ENCODE data around the gene EFHC1.
"Not testable (repeated sequence)": the region's sequence is repeated elsewhere in the genome, so short reads cannot be mapped to it uniquely, and the experiment has no call there.

EFHC1 gene

DNA sequence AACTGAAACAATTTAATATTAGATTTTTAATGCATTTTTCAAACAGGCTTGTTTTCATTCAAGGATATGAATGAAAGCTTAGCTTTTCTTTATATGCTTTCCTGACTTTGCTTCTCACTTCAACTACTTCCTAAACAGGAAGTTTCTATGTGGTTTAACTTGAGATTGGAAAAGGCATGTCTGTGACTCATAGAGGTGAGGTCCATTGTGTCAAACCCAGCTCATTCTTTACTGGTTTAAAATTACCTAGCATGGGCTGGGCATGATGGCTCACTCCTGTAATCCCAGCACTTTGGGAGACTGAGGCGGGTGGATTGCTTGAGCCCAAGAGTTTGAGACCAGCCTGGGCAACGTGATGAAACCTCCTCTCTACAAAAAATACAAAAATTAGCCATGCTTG, 34.4 kb downstream of the EFHC1 start:
- DNase-seq = no peak

DNA sequence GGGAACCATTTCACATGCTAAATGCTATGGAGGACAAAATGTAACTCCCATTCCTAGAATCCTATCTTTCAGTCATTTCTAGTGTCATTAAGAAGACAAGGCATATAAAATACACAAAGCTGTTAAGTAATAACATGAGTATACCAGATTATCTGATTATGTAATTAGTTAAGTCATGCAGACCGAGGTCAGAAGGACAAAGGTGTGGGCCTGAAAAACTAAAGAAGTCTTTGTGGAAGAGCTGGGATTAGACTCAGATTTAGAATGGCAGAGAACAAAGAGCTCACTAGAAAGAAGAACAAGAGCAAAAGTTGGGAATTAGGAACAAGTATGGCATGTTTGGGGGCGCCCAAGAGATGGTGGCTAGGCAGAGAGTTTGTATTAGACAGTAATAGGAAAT, 37.0 kb downstream of the EFHC1 start:
- DNase-seq = no peak

DNA sequence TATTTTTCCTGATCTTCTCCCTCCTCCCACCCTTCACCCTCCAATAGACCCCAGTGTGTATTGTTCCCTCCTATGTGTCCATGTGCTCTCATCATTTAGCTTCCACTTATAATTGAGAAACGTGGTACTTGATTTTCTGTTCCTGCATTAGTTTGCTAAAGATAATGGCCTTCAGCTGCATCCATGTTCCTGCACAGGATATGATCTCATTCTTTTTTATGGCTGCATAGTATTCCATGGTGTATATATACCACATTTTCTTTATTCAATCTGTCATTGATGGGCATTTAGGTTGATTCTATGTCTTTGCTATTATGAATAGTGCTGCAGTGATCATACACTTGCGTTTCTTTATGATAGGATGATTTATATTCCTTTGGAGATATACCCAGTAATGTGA, 41.1 kb downstream of the EFHC1 start:
- DNase-seq = not testable (repeated sequence)

DNA sequence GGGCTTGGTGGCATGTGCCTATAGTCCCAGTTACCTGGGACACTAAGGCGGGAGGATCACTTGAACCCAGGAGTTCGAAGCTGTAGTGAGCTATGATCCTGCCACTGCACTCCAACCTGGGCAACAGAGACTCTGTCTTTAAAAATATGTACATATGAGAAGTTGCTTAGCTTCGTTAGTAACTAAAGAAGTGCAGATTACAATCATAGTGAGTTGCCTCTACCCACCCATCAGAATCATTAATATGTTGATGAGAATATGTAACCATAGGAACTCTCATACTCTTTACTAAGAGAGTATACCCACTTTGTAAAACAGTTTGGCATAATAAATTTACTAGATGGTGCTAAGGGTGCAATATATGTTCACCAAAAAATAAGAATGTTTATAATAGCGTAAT, 54.0 kb downstream of the EFHC1 start:
- DNase-seq = no peak

DNA sequence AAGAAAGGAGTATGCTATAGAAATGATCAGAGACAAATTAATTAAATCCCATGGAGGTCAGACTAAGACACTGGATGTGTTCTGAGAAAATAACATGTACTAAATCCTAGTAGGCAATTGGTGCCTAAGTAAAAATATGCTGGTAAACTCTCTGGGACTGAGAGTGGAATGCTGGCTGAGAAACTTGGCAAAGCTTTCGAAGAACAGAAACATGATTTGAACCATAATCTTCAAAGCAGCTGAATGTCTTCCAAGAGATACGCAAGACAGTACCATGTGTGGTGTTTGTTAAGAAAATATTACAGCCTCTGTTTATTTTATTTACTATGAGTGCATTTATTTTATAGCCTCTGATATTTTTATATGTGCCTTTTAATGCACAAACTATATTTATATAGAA, 55.2 kb downstream of the EFHC1 start:
- no peak for DNase-seq

DNA sequence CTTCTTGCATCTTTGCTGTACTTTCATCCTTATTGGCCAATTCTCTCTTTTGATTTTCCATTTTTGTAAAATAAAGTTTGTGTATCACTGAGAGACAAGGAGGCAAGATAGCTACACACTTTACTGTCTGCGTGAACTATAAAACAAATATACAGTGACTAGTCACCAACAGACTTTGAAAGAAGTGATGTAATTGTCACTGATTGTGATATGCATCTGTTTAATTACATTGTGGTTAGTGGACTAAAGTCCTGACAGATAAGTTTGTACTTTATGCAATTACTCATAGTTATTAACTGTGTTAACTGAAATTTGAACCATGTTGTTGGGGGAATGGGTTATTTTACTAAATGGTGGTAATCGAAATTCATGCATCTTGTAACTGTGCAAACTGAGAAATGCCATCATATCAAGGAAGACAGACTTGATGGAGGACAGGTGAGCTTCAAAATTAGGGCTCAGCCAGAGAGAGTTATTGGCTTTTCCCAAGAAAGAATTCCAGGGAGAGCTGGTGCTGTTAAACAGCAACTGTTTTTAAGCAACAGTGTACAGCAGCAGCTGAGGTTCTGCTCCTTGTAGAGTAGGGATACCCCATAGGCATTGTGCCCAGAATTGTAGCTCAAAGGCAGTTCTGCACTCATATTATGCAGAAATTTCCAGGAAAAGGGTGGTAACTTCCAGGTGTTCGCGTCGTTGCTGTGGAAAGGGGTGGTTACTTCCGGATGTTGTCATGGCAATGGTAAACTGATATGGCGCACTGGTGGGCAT, 62.9 kb downstream of the EFHC1 start:
- no peak for DNase-seq

DNA sequence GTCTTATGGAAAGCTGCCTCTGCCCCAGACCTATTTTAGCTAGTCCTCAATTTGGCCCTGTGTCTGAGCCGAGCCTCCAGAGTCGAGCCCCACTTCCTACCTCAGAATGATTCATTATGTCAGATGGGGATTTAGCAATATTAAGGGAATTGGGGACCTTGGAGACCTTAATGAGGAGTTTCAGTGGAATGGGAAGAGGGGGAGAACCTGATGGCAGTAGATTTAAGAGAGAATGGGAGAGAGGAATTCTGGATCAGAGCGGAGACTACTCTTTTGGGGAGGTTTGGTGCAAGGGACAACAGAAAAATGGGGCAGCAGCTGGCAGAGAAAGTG, 63.5 kb downstream of the EFHC1 start:
- DNase-seq = no peak

DNA sequence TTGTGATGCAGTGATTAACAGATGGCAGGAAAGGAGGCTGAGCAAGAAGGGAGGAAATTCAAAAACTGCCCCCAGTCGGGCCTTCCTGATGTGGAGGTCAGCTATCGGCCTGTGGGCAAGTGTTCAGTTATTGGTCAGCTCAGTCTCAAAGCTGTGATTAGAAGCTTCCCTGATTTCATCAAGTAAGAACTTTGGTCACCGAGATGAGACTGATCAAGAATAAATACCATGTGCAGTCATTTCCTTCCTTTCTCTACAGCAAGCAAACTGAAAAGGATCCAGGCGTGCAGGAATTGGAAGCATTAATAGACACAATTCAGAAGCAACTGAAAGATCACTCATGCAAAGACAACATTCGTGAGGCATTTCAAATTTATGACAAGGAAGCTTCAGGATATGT, 69.7 kb downstream of the EFHC1 start:
- DNase-seq = no peak

DNA sequence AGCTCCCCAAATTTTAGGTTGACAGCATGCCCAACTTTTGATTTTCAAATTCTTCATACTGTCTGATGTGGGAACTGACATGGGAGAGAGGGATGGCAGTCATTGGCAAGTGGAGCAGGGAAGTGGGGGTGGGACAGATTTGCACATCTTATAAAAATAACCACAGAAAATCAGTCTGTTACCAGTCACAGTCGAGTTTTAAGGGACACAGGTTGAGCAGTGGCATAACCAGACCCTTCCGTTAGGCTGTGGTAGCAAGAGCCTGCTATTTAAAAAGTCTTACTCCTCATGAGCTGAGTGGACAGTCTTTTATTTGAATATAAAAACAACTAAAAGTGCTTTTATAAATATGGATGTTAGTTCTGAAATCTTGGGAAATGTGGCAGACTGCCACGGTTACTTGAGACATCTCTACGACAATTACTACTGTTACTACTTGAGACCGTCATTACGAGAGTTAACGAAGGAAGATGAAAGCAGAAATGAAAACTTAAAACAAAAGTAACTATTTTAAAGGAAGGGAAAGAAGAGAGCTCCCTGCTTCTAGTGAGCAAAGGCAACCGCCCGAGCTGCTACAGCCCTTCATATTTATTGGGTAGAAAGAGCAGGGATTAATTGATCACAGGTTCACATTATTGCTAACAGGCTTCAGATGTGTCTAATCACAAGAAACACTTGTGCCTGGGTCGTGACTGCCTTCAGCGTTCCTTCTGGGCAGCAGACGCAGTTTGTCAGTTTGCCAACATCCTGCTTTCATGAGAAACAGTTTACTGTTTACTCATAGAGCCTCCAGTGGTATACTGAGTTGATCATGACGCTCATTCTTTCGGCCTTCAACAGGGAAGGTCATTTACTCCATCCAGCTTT, 71.3 kb downstream of the EFHC1 start:
- DNase-seq = no peak

DNA sequence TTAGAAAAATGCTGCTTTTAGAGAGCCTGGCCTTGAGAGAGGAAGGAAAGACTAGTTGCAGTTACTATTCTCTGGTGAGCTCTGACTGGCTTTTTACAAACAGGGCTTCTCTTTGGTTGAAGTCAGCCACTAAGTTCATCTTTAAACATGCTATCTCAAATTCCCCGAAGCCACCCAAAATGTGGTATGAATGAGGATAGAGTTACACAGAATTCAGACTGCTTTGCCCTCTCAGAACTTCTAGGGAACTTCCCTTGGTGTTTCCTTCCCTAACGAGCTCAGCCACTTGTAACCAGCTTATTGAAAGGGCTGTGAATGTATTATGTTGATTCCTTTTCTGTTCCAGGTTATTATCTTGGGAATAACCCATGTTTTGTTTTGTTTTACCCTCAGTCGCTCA, 73.5 kb downstream of the EFHC1 start:
- DNase-seq = no peak

DNA sequence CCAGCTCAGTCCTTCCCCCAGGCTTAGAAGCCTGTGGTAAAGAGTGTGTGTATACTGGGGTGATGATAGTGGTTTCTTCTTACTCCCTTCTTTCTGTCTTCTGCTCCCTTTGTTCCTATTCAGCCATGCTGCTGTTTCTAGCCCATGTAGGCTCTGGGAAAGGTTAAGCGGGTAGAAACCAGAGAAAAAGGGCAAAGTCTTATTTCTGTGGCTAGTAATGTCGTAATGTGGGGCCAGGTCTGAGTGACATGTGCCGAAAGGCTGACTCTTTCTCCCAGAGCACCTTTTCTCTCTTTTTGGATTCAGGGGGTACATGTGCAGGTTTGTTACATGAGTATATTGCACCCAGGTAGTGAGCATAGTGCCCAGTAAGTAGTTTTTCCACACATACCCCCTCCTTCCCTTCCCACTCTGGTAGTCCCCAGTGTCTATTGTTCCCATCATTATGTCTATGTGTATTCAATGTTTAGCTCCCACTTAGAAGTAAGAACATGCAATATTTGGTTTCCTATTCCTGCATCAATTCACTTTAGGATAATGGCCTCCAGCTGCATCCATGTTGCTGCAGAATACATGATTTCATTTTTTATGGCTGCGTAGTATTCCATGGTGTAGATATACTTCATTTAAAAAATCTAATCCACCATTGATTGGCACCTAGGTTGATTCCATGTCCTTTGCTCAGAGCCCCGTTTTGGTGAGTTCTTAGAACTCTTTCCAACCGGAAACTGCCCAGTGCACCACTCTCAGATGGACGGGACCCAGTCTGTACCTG, 74.3 kb downstream of the EFHC1 start:
- DNase-seq = no peak

DNA sequence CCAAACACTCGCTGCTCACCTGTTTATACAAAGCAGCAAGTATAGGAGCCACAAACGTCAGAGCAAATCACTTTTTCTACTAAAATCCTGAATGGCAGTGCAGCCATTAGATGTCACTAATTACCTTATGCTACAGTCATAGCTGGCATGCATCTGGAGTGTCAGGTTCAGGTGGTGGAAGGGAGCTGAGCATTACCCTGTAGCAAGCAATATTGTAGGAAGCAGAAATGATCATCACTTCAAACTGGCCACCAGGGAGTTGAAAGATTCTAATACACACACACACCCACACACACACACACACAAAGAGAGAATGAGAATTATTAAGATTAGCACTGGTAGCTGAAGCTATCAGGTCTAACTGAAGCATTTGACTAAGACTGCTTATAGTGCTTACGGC, 75.8 kb downstream of the EFHC1 start:
- no peak for DNase-seq

DNA sequence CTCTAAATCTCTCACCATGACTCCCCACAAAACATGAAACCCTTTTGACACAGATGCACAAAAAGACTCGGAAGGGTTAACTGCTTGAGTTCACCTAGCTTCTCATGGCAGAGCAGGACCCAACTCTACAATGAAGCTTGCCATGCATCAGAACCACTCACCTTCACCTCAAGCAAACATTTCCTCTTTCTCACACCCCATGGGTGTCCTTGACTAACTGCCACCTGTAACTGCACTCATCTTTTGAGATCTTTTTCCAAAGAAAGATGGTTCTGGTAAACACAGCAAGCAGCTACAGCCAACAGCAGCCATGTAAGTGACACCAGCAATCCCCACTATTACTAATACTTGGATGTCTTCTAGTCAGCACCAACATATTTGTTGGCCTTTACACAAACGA, 76.5 kb downstream of the EFHC1 start:
- DNase-seq = no peak

DNA sequence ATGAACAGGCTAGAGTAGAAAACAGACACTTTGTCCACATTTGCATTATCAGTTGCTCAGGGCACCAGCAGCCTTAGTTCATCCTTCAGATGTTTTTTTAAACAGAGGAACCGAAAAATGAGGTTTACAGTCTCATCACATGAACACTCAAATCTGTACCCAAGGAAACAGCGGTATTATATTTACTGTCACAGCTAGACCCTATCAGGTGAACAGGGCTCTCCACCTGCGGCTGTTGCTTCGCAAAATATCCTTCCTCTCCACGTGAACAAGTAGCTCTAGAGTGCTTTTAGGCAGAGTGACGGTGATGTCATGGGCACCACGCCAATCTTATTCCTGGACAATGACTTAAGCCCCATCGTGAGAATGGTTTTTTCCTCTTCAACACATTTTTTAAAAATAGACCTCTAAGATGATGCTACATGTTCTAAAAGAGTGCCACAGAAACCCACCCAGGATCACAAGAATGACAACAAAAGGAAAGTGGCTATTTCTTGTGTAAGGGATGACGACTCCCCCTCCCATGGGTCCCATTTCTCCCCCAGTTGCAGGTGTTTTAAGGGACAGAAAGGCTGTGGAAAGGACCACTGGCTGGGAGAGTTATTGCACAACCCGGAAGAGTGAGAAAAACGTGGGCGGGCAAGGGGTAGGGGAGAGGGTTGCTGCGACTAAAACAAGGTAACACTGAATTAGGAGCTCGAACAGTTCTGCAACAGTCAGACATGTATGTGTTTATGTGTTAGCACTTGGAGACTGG, 77.7 kb downstream of the EFHC1 start:
- DNase-seq = no peak

DNA sequence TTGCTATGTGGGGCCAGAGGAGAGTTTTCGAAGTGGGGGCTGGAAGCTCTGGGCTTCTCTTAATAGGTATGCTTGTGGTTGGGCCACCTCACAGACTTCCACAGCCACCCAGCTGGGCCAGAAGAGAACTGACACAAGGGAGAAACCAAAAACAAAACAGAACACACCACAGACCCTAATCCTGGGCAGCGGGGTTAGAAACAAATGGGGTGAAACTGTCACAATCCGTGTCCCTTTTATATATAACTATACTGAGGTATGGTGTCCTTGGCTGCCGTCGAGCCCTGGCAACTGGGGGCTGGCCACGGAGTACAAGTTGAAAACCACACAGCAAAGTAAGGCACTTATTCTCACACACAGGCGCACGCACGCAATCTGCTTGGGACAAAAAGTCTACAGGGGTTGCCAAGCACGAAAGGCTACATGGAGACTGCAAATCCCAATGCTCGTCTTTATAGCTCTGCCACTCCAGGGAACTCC, 78.4 kb downstream of the EFHC1 start:
- DNase-seq = no peak

DNA sequence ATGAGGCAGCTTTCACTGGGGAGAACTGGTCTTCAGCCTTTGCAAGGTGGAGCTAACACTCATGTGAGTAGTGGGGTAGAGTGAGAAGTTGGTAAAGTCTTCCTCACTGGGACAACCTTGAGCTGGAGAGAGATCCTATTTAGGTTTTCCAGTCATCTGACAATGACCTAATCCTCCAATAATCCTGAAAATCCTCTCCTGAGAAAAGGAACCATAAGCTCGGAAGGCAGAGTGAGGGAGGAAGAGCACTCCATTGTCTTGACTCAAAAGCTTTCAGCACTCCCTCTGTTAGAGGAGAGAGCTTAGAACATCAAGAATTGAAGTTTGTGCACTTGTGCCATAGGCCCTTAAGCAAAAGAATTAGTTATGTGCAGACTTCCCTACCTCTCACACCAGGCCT, 78.9 kb downstream of the EFHC1 start:
- DNase-seq = no peak

DNA sequence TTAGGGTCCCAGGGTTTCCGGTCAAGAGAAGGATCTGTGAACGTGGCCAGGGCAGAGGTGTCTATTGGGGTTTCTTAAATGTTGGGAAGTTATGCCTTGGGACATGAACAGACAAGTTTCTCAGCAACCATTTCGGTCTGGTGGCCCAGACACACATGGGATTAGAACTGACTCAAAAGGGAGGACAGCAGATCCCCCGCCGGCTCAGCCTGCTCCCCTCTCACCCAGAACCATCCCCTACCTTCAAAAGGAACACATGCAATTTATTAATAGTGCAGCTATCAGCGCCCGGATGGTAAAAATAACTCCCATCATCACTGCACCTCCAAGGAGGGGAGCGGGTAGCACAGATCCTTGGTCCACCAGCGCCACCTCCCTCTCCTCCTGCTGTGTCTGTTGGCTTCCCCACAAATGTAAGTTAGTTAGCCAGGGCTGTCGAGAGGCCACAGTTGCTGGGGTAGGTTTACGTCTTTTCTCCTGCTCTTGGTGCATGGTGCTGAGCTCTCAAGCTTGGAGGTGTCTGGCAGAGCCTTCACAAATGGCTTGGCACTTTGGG, 79.6 kb downstream of the EFHC1 start:
- DNase-seq = no peak

DNA sequence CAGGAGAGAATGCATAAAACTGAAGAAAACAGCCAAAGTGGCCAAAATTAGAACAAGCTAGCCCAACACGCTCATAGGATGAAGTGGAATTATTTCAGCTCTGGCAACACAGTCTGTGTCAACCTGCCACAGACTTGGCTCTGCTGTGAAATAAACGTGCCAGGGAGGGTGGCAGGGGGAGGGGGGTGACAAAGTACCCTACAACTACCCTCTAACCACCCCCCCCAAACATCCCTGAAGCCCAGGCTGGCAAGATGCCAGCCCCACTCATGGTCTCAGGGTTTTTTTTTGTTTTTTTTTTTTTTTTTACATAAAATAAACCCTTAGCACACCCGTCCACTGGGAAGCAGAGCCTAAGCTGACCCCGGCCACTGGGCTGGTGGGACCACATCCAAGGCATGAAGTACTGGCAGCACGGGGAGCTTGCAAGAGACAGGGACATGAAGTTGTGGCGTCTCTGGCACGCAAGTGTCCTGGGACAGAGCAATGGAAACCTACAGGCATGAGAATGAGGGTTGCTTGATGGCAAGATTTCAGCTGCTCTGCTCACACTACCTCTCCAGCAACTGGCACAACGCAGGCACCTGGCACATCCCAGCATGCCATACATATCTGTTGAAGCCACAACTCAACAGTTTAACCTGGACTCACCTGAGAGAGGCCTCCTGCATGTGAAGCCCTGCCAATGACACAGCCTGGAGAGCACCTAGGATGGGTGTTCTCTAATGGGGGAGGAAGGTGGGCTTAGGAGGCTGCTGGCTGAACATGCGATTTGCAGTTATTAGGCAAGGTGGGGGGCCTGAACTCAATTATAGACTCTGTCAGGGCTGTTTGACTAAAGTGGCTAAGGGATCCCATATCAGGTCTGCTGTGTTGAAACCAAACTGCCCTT, 80.3 kb downstream of the EFHC1 start:
- DNase-seq = no peak

DNA sequence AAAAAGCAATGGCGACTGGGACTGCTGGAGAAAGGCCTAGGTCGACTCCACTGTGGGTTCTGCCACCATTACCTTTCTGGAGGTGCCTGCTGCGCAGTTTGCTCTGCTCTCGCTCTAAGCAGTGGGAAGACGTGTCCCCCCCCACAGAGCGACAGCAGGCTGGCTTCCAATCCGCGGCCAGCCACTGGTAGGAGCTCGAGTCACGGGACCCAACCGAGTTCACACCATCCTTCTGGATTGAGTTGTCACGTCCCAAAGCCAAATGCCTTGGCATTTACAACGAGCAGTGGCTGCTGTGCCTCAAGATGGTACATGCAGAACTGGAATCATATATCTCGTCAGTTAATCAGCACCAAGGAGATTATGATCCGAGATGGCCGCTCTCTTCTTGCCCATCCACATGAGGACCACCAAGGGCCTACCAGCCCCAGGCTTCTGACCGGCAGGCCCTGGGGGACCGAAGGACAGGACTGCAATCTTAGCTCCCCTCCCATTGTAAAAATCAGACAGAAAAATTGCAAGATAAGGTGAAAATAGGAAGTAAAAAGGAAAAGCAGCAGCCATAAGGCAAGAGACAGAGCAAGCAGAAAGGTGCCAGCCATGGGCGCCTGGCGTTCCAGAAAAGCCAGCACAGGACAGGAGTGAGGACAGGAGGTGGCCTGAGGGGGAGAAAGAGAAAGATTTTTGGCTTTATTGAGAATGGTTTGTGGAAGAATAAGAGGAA, 82.3 kb downstream of the EFHC1 start:
- DNase-seq = no peak

DNA sequence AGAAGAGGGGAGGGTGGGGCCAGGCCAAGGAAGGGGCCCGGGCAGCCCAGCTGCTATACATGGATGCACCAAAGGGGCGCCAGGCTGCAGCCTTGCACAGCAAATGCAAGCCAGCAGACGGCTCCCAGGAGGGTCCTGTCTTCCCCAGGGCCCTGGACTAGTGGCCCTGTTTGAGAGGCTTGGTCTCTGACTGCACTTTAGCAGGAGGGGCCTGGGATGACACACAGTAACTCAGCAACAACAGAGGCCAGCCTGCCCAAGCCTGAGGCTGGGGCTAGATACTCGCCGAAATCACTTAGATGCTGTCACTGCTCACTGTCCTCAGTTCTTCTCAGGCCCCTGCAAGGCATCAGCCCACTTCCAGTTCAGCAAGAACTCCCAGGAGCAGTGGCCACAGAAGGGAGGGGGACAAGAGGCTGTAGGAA, 83.2 kb downstream of the EFHC1 start:
- DNase-seq = no peak

All from CD4-positive, alpha-beta T cell treated with Interleukin-10 for 1 hour (primary cell).